NCI-H460 (cell line): ENCODE measurements around the gene MEMO1. TPM values are rescaled to one million over a fixed set of nuclear protein-coding genes. Genes with fewer than 3 reads are reported as not detected.
"Not testable (repeated sequence)": the region's sequence is repeated elsewhere in the genome, so short reads cannot be mapped to it uniquely, and the experiment has no call there.

Experiments
- DNase-seq: peaks from one replicate; pipeline ENCODE4 v3.0.0-alpha.2; 2016; ENCODE audit warnings: low read depth; ENCODE audit errors: extremely low read depth
- total RNA-seq: library from RNA; depleted of rRNA; stranded (reverse); fragments of >200 nt; shearing (Covaris generic); gene quantifications from 2 replicates; pipeline ENCODE4 v1.2.3, GENCODE V29; 2014

The MEMO1 gene
- total RNA-seq, 1 experiment from 2014 or later, result 59.2 TPM

DNA sequence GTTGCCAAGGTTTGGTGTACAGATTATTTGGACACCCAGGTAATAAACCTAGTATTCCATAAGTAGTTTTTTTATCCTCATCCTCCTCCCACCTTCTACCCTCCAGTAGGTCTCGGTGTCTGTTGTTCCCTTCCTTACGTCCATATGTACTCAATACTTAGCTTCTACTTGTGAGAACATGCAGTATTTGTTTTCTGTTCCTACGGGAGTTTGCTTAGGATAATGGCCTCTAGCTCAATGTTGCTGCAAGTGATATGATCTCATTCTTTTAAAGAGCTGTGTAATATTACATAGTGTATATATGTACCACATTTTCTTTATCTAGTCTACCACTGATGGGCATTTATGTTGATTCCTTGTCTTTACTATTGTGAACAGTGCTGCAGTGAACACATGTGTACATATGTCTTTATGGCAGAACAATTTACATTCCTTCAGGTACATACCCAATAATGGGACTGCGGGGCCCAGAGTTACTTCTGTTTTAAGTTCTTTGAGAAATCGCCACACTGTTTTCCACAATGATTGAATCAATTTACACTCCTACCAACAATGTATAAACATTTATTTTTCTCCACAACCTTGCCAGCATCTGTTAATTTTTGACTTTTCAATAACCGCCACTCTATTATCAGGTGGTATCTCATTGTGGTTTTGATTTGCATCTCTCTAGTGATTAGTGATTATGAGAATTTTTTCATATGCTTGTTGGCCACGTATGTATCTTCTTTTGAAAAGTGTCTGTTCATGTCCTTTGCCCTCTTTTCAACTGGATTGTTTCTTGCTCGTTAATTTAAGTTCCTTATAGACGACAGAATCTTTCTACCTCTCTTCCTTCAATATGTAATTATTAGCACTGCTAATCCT lies 88.0 kb downstream of the MEMO1 start:
- DNase-seq, result no peak

DNA sequence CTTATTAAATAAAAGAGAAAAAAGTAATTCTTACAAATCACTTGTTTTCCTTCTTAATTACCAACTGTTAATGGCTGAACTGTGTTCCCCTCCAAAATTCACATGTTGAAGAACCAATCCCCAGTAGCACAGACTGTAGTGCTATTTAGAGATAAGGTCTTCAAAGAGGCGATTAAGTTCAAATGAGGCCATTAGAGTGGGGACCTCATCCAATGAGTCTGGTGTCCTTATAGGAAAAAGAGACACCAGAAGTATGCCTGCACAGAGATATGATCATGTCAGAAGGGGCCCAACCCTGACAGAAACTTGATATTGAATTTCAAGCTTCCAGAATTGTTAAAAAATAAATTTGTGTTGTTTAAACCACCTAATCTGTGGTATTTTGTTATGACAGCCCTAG lies 89.8 kb downstream of the MEMO1 start:
- no peak for DNase-seq

DNA sequence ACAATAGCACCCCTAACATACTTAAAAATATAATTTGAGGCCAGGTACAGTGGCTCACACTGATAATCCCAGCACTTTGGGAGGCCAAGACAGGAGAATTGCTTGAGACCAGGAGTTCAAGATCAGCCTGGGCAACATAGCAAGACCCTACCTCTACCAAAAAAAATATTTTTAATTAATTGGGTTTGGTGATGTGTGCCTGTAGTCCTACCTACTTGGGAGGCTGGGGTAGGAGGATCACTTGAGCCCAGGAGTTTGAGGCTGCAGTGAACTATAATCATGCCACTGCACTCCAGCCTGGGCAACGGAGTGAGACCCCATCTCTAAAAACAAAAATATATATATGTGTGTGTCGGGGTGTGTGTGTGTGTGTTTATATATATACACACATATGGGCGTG lies 91.3 kb downstream of the MEMO1 start:
- DNase-seq, result no peak

- DNase-seq, result no peak
Observed at GRCh38 chr2:31909661-31910060, 101.1 kb downstream of the MEMO1 start.

GRCh38 chr2:31907491-31907890 lies 103.3 kb downstream of the MEMO1 start:
- not testable (repeated sequence) for DNase-seq

DNA sequence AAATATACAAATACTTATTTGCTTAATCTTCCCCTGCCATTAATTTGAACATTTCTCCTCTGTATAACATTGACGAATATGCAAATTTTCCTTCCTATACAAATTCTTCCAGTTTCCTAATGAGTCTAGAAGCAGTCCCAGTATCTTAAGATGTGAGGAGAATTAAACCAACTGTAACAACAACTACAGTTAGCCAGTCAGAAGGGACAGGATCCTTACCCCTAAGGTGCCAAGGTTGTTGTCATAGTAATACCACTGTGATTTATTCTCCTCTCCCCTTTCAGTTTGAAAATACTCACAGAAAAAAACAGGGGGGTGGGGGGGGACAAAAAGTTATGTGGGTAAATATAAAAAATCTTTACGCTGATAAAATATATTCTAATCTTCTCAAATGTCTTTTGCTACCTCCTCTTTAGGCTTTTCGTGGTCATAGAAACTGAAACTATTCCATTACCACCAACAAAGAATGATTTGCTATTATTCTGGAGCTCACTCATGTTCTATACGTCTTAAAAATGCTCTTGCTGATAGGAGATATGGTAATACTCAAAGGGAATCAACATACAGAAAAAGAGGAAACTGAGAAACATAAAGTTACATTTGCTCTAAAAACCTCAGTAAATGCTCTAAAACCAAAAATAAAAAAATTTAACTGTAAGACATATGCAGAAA lies 107.6 kb downstream of the MEMO1 start:
- no peak for DNase-seq

GRCh38 chr2:31901900-31902299 lies 108.9 kb downstream of the MEMO1 start:
- DNase-seq, result no peak

GRCh38 chr2:31900156-31900555 lies 110.7 kb downstream of the MEMO1 start:
- not testable (repeated sequence) for DNase-seq

- not testable (repeated sequence) for DNase-seq
Observed at GRCh38 chr2:31898346-31898745, 112.5 kb downstream of the MEMO1 start.

DNA sequence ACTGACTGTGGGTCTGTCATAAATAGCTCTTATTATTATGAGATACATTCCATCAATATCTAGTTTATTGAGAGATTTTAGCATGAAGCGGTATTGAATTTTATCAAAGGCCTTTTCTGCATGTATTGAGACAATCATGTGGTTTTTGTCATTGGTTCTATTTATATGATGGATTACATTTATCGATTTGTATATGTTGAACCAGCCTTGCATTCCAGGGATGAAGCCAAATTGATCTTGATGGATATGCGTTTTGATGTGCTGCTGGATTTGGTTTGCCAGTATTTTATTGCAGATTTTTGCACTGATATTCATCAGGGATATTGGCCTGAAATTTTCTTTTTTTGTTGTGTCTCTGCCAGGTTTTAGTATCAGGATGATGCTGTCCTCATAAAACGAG lies 113.5 kb downstream of the MEMO1 start:
- DNase-seq, result not testable (repeated sequence)

GRCh38 chr2:31896293-31896692 lies 114.5 kb downstream of the MEMO1 start:
- no peak for DNase-seq

DNA sequence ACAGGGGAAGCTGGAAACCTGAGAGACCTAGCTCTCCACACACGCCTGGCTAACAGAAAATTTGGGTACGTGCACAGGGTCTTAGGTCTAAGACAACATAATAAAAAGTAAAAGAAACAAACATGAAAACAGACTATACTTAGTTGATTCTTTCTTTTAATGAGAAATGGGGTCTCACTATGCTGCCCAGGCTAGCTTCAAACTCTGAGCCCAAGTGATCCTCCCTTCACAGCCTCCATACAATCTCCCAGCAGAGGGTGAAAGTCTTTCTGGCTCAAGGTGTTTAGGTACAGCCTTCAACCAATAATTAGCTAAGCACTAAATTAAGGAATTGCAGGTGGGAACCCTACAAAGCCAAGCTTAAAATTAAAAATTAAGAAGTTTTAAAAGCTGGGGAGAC lies 116.2 kb downstream of the MEMO1 start:
- no peak for DNase-seq

DNA sequence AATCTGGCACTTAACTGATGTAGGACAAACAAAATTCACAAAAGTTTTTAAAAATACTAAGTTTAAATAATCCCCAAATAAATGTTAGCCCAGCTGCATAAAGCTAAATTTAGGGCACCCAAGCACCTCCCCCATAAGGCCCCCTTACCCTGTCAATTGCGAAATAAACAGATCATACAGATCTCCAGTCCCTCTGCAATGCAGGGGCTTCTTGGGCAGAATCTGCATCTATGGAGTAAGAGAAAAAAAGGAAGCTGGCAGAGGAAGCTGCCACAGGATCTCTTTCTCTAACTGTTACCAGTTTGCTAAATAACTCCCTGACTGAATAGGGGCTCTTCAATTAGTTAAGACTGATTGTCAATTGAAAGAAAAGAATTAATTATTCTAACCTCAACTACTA lies 117.7 kb downstream of the MEMO1 start:
- DNase-seq, result no peak

GRCh38 chr2:31889044-31889443 lies 121.8 kb downstream of the MEMO1 start:
- DNase-seq, result no peak

DNA sequence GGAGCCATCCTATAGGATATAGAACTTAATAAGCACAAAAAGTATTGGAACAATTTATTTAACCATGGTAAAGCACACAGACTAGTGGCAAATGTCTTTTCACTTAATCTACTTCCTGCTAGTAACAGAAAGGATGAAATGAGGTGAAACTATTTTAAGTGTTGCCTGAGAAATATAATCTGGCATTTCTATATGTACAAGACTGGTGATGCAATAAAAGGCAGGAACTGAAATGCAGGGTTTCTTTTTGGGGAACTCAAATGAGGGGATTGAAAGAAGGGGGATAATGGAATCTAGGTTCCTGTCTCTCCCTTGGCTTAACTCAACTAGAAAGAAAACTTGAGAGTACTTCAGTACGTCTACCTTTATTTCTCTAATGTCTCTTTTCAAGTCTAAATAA lies 122.3 kb downstream of the MEMO1 start:
- no peak for DNase-seq

- DNase-seq, result no peak
Observed at GRCh38 chr2:31886700-31887099, 124.1 kb downstream of the MEMO1 start.

GRCh38 chr2:31877008-31877407 lies 133.8 kb downstream of the MEMO1 start:
- DNase-seq, result no peak

DNA sequence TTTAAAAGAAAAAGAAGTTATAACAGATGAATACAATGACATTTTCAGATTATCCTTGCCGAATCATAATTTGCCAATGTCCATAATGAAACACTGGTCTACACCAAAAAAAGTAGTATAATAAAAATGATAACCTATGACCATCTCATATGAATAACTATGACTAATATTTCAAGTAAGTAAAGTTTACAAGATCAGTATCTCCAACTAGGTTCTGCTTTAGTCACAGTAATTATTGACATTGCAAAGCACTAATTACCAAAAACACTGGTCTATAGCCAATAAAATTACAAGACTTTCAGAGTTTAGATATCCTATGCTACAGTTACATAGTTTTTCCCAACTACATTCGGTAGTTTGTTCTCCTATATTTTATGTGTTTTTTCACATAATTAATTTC lies 136.7 kb downstream of the MEMO1 start:
- DNase-seq, result no peak

DNA sequence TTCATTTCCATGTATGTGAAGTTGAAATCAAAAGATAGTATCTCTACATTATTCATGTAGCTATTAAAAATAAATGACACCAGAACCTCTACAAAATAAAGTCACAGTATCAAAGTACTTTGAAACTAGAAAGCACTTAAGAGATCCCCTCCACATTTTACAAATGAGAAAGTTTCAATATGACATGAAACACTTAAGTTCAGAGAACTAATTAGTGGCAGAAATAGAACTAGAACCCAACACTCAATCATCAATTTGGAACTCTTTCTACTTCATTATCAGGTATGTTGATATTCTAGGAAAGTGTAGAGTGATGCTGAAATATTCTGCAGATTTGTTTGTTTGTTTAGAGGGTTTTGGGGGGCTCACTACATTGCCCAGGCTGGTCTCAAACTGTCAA lies 145.6 kb downstream of the MEMO1 start:
- DNase-seq, result no peak

GRCh38 chr2:31863867-31864266 lies 146.9 kb downstream of the MEMO1 start:
- no peak for DNase-seq

- DNase-seq, result not testable (repeated sequence)
Observed at GRCh38 chr2:31863015-31863656, 147.7 kb downstream of the MEMO1 start.

DNA sequence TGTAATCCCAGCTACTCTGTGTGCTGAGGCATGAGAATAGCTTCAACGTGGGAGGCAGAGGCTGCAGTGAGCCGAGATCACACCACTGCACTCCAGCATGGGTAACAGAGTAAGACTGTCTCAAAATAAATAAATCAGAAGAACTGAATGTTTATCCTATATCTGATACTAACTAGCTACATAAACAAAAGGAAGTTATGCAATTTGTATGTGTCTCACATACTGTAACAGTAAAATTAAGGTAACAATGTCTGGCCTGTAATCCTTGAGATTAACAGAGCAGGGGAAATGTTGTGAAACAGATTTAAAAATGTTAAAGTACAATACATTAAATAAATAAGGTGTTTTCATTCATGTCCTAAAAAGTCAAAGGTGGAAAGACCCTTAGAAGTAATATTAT lies 150.8 kb downstream of the MEMO1 start:
- DNase-seq, result no peak
